ENCODE results near the gene KHDC1L. TPM values are rescaled to one million over a fixed set of nuclear protein-coding genes. Genes with fewer than 3 reads are reported as not detected.
"Not testable (repeated sequence)": the region's sequence is repeated elsewhere in the genome, so short reads cannot be mapped to it uniquely, and the experiment has no call there.

The KHDC1L gene
- total and polyA plus RNA-seq, 2 experiments from 2014 or later = not detected

GRCh38 chr6:73236144-73236750 is 11.0 kb upstream of the KHDC1L start:
- no peaks in the 10 kb centered on the region for H3K9me3 ChIP-seq (ENCODE audit: low read depth)
- in situ Hi-C loops (cut with MboI) = no loop called here
- peak overlapping the region; percentile 46 for H3K27ac ChIP-seq
- H3F3A ChIP-seq (ENCODE audit: insufficient read depth) = peaks cover 34% of the 10 kb centered on the region
- no peaks in the 10 kb centered on the region for H3K9me2 ChIP-seq (ENCODE audit: insufficient read depth)
- H3K79me2 ChIP-seq (ENCODE audit: insufficient read depth) = no peaks in the 10 kb centered on the region
- H4K20me1 ChIP-seq (ENCODE audit: insufficient read depth) = no peaks in the 10 kb centered on the region
- H2AFZ ChIP-seq = no peak overlapping the region
- H3K9ac ChIP-seq = no peak overlapping the region
- peaks cover 30% of the 10 kb centered on the region for H3K4me1 ChIP-seq (ENCODE audit: insufficient read depth)
- WGBS, 2 experiments (ENCODE audit: low coverage in 1 of 2, low lambda C conversion rate in 2 of 2, missing lambda C conversion rate in 2 of 2) = 16% methylated on average over 5 of the region's 5 CpGs
- DNase-seq = peak; percentile 96
- no peaks in the 10 kb centered on the region for H3K27me3 ChIP-seq (replicated peaks; ENCODE audit: insufficient read depth)
- H3K36me3 ChIP-seq (ENCODE audit: low read depth) = no peaks in the 10 kb centered on the region
- H3K4me2 ChIP-seq (ENCODE audit: unreplicated experiment) = no peak overlapping the region
- no peak overlapping the region for H3K4me3 ChIP-seq
- TF ChIP-seq EZH2phosphoT487 (IDR thresholded peaks at IDR 0.05; ENCODE audit: insufficient read depth, low read depth) (no peak), EZH2 (IDR thresholded peaks at IDR 0.05; ENCODE audit: insufficient read depth, poor library complexity, severe bottlenecking) (no peak)

DNA sequence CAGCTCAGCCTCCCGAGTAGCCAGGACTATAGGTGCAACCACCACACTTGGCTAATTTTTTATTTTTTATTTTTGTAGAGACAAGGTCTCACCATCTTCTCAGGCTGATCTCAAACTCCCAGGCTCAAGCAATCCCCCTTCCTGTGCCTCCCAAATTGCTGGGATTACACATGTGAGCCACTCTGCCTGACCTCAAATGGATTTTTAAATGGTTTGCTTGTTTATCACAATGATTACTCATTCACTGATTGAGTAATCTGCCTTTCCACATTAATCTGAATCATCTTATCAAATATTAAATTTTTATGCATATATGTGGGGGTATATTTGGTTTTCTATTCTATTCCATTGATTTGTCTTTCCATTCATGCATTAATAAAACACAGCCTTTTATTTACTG is 9.4 kb upstream of the KHDC1L start:
- H3K79me2 ChIP-seq (ENCODE audit: insufficient read depth) = no peaks in the 10 kb centered on the region
- peak overlapping the region; percentile 24; the same call in 1 of the 2 replicates for H3K4me3 ChIP-seq
- no peak overlapping the region for H2AFZ ChIP-seq
- peak overlapping the region; percentile 8; the same call in 1 of the 2 replicates for H3K9ac ChIP-seq
- peaks cover 34% of the 10 kb centered on the region for H3F3A ChIP-seq (ENCODE audit: insufficient read depth)
- peak overlapping the region; percentile 67 for H3K4me2 ChIP-seq (ENCODE audit: unreplicated experiment)
- no peak for TF ChIP-seq EZH2phosphoT487 (IDR thresholded peaks at IDR 0.05; ENCODE audit: insufficient read depth, low read depth)
- no peak for TF ChIP-seq EZH2 (IDR thresholded peaks at IDR 0.05; ENCODE audit: insufficient read depth, poor library complexity, severe bottlenecking)
- H3K36me3 ChIP-seq (ENCODE audit: low read depth) = no peaks in the 10 kb centered on the region
- DNase-seq = peak; percentile 86
- H3K27ac ChIP-seq = peak overlapping the region; percentile 63
- no peaks in the 10 kb centered on the region for H3K9me2 ChIP-seq (ENCODE audit: insufficient read depth)
- WGBS, 2 experiments (ENCODE audit: low coverage in 1 of 2, low lambda C conversion rate in 2 of 2, missing lambda C conversion rate in 2 of 2) = 24 to 27% methylated on average over 1 of the region's 1 CpG
- in situ Hi-C loops (cut with MboI) = no loop called here
- no peaks in the 10 kb centered on the region for H3K27me3 ChIP-seq (replicated peaks; ENCODE audit: insufficient read depth)
- no peaks in the 10 kb centered on the region for H3K9me3 ChIP-seq (ENCODE audit: low read depth)
- H4K20me1 ChIP-seq (ENCODE audit: insufficient read depth) = no peaks in the 10 kb centered on the region
- peaks cover 30% of the 10 kb centered on the region for H3K4me1 ChIP-seq (ENCODE audit: insufficient read depth)

- H3K9me3 ChIP-seq (ENCODE audit: low read depth); in situ Hi-C loops (cut with MboI); H3K9ac ChIP-seq; H3K36me3 ChIP-seq (ENCODE audit: low read depth); H3K79me2 ChIP-seq (ENCODE audit: insufficient read depth); H4K20me1 ChIP-seq (ENCODE audit: insufficient read depth); H2AFZ ChIP-seq; H3K27me3 ChIP-seq (replicated peaks; ENCODE audit: insufficient read depth); H3K9me2 ChIP-seq (ENCODE audit: insufficient read depth): not testable (repeated sequence)
- H3K27ac ChIP-seq = peak overlapping the region; percentile 63
- H3K4me2 ChIP-seq (ENCODE audit: unreplicated experiment) = peak overlapping the region; percentile 67
- 0 to 6% methylated on average over 3 of the region's 3 CpGs for WGBS, 2 experiments (ENCODE audit: low coverage in 1 of 2, low lambda C conversion rate in 2 of 2, missing lambda C conversion rate in 2 of 2)
- H3K4me3 ChIP-seq = peak overlapping the region; percentile 24; the same call in 1 of the 2 replicates
- DNase-seq = peak; percentile 35
- peaks cover 34% of the 10 kb centered on the region for H3F3A ChIP-seq (ENCODE audit: insufficient read depth)
- H3K4me1 ChIP-seq (ENCODE audit: insufficient read depth) = peaks cover 30% of the 10 kb centered on the region
These were observed 8.7 kb upstream of the KHDC1L start for GRCh38 chr6:73233971-73234370.

- H4K20me1 ChIP-seq (ENCODE audit: insufficient read depth) = no peaks in the 10 kb centered on the region
- WGBS, 2 experiments (ENCODE audit: low coverage in 1 of 2, low lambda C conversion rate in 2 of 2, missing lambda C conversion rate in 2 of 2) = 96% methylated on average over 6 of the region's 6 CpGs
- H3K79me2 ChIP-seq (ENCODE audit: insufficient read depth) = no peaks in the 10 kb centered on the region
- no peak overlapping the region for H2AFZ ChIP-seq
- peaks cover 30% of the 10 kb centered on the region for H3K4me1 ChIP-seq (ENCODE audit: insufficient read depth)
- TF ChIP-seq EZH2phosphoT487 (IDR thresholded peaks at IDR 0.05; ENCODE audit: insufficient read depth, low read depth) (no peak), EZH2 (IDR thresholded peaks at IDR 0.05; ENCODE audit: insufficient read depth, poor library complexity, severe bottlenecking) (no peak)
- peaks cover 34% of the 10 kb centered on the region for H3F3A ChIP-seq (ENCODE audit: insufficient read depth)
- no peak overlapping the region for H3K4me3 ChIP-seq
- peak overlapping the region; percentile 67 for H3K4me2 ChIP-seq (ENCODE audit: unreplicated experiment)
- no peak overlapping the region for H3K27ac ChIP-seq
- no peaks in the 10 kb centered on the region for H3K9me2 ChIP-seq (ENCODE audit: insufficient read depth)
- in situ Hi-C loops (cut with MboI) = no loop called here
- no peaks in the 10 kb centered on the region for H3K36me3 ChIP-seq (ENCODE audit: low read depth)
- no peak overlapping the region for H3K9ac ChIP-seq
- DNase-seq = no peak
- no peaks in the 10 kb centered on the region for H3K27me3 ChIP-seq (replicated peaks; ENCODE audit: insufficient read depth)
- no peaks in the 10 kb centered on the region for H3K9me3 ChIP-seq (ENCODE audit: low read depth)
These were observed 7.8 kb upstream of the KHDC1L start for GRCh38 chr6:73233048-73233447.

GRCh38 chr6:73231986-73232391 is 6.7 kb upstream of the KHDC1L start:
- no peak overlapping the region for H3K27ac ChIP-seq
- H3K9me3 ChIP-seq (ENCODE audit: low read depth) = no peaks in the 10 kb centered on the region
- H3K27me3 ChIP-seq (replicated peaks; ENCODE audit: insufficient read depth) = no peaks in the 10 kb centered on the region
- H3K79me2 ChIP-seq (ENCODE audit: insufficient read depth) = no peaks in the 10 kb centered on the region
- no peaks in the 10 kb centered on the region for H3K9me2 ChIP-seq (ENCODE audit: insufficient read depth)
- WGBS, 2 experiments (ENCODE audit: low coverage in 1 of 2, low lambda C conversion rate in 2 of 2, missing lambda C conversion rate in 2 of 2) = 40 to 47% methylated on average over 1 of the region's 1 CpG
- H3K4me3 ChIP-seq = no peak overlapping the region
- H3K36me3 ChIP-seq (ENCODE audit: low read depth) = no peaks in the 10 kb centered on the region
- H3K4me1 ChIP-seq (ENCODE audit: insufficient read depth) = peaks cover 30% of the 10 kb centered on the region
- no peak for TF ChIP-seq EZH2 (IDR thresholded peaks at IDR 0.05; ENCODE audit: insufficient read depth, poor library complexity, severe bottlenecking)
- no peak for TF ChIP-seq EZH2phosphoT487 (IDR thresholded peaks at IDR 0.05; ENCODE audit: insufficient read depth, low read depth)
- DNase-seq = no peak
- H4K20me1 ChIP-seq (ENCODE audit: insufficient read depth) = no peaks in the 10 kb centered on the region
- no peak overlapping the region for H3K4me2 ChIP-seq (ENCODE audit: unreplicated experiment)
- peaks cover 34% of the 10 kb centered on the region for H3F3A ChIP-seq (ENCODE audit: insufficient read depth)
- H3K9ac ChIP-seq = no peak overlapping the region
- no peak overlapping the region for H2AFZ ChIP-seq
- in situ Hi-C loops (cut with MboI) = no loop called here

All from GM23248 (cell line).